GM18507 (cell line): ENCODE measurements around the gene TENT5C.

ENCODE experiments used
- DNase-seq: peaks from one replicate; pipeline ENCODE4 v3.0.0; 2011; ENCODE audit warnings: low read depth; ENCODE audit not compliant: insufficient read length; ENCODE audit errors: extremely low spot score
- FAIRE-seq: peaks from 2 replicates; lab custom pipeline; 2011; peaks lifted over from hg19 to GRCh38; lab: Jason Lieb, UNC

Gene TENT5C

DNA sequence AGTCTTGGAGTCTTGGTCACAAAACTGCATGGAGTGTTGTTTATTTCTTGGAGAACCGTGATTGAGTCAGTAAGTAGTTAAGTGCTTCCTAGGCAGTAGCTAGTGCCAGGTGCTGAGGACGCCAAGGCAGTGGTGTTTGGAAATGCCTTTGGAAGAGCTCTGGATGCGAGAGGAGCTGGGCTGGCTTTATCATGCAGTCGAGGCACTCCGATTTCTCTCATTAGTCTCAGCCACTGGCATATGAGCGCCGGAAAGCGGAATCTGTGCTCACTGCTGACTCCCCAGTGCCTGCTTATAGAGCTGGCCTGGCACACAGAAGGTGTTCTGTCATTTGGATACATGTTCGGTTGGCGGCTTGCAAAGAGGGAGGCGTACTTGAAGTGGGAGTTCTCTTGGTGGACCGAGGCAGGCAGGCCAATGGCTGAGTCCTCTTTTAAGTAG, 3.6 kb downstream of the TENT5C start:
- DNase-seq (no peak), FAIRE-seq (no peak)

DNA sequence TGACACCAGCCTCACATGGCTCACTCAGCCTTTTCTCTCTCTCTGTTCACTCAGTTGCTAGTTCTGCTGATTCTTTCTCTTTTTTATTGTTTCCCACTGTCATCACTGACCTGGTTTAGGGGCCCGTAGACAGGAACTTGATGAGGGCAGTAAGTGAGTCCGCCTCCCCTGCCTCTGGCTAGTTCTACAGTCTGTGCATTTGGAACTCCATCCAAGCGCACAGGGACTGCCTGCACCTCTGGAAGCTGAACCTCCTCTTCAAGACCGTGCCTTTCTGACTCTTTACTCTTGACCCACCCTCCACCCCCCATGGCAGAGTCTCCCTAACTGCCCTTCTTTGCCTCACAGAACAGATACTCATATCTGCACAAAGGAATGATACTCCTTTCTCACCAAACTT, 4.2 kb downstream of the TENT5C start:
- no peak for FAIRE-seq
- no peak for DNase-seq

DNA sequence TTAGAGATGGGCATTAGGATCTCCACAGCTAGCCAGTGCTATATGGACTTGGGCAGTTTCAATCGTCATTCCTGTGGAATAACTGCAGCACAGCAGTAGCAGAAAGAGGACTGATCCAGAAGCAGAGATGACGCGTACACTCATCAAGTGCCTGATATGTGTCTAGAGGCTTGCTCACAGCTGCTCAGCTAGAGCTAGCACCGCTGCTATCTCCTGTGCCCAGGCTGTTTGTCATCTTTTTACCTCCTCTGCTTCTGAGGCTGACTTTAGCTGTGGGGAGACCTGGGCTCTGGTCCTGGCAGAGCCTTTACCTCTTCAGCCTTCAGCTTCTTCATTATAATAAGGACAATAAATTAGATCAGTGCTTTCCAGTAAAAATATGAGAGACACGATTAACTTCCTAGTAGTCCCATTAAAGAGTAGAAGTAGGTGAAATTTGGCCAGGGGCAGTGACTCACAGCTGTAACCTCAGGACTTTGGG, 5.3 kb downstream of the TENT5C start:
- no peak for FAIRE-seq
- DNase-seq = no peak

DNA sequence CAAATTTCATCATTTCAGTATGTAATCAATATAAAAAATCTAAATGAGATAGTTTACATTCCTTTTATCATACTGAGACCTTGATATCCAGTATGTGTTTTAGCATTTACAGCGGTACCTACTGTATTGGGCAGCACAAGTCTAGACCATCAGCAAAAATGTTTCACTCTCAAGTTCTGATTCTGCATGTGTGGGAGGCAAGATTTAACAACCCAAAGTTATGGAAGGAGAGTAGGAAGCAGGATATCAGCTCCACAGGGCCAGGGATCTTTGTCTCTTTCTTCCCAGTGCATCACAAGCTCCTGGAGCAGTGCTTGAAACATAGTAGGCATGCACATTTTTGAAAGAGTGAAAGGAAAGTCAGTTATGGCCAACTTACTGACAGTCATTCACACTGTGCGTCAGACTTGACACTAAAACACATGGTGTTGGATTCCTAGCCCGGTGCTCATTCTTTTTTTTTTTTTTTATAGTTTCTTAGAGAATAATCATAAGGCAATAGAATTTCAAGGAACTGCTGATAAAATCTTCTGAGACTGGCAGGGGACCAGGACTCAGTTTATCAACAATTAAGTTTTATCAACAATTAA, 6.1 kb downstream of the TENT5C start:
- DNase-seq = no peak
- no peak for FAIRE-seq

DNA sequence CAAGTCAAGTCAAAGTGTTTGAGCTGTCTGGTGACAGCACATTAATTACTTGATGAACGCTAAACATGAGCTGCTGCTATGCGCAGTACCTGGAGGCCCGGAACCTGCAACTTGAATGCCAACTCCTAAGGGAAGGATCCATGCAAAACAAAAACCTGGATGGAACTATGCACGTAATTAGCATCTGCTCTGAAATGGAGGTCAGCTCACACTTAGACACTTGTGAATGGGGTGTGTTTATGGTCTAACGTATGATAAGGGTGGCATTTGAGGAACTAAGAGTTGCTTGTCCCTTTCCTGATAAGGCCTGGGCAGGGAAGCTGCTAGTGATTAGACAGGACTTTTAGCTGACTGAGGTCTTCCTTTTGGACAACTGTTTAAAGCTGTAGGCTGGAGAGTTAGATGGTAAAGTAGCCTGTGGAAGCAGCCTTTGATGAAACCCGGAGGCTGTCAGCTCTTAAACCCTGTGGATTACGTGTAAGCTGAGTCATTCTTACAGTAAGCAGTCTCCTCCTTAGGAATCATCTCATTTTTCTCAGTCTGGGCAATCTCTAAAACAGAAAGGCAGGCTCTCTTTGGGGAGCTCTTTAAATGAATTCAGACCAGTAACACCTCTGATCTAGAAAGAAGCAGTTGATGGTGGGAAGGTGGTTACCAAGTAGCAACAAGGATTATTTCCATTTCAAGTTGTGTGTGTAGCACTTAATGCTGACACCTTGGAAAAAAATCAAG, 6.8 kb downstream of the TENT5C start:
- no peak for DNase-seq
- FAIRE-seq = no peak

DNA sequence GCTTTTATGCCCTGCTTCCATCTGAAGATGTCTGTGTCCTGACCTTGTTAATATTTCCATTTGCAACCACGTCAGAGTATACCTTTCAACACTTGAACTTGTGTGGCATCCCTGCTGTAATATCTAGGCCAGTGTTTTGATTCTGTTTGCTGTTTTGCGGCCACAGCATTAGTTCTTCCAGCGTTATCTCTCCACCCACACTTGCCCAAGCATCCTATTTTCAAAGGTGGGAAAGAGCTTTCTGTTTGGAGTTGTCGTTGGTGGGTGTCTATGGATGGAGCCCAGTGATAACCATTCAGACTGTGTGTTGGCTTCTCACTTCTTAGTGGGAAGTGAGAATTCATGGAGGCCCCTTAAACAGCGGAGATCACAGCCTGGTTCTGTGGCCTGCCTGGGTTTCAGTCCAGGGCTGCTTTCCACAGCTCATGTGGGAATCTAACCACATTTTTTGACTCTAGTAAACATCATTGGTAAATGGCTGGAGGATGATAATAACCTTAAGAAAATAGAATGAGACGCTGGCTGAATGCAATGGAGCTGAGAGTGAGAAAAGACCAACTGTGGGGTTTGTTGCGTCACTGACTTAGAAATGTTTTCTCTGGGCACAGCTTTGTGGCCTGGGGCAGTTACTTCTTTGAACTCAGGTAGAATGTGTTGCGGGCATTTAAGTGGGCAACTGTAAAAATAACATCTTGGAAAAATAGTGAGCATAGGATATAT, 7.6 kb downstream of the TENT5C start:
- no peak for DNase-seq

DNA sequence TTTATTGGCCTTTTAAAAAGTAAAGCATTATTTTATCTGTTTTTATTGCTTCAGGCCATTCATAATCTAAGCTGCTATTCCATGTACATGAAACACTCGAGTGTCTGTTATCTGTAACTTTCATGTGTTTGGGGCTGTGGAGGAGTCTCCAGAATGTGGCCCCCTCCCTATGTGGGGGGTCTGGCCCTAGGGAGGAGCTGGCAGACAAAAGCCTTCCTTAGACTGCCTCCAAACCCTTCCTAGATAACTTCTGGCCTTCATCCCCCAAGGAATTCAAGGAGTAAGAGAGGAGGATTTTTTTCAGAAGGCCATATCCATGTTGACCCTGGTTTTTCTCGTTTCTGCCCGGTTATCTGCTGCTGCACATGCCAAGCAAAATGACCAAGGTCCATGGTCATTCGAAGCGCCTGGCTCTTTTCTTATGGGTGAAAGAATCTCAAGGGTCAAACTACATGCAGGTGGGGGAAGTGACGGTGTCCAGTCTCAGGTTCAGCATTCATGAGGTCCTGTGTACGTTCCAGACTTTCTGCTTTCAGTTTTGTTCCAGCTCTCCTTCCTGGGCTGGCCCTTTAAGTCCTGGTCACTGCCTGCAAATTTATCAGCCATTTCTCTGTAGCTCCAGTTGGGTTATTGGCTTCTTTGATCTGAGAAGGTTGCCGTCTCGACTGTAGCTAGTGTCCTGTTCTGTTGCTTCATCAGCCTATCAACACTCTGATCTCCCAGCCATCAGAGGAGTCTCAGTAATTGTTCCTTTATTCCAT, 8.3 kb downstream of the TENT5C start:
- FAIRE-seq = no peak
- DNase-seq = no peak

More for the DNA sequence above, 7.6 kb downstream of the TENT5C start:
- no peak for FAIRE-seq

DNA sequence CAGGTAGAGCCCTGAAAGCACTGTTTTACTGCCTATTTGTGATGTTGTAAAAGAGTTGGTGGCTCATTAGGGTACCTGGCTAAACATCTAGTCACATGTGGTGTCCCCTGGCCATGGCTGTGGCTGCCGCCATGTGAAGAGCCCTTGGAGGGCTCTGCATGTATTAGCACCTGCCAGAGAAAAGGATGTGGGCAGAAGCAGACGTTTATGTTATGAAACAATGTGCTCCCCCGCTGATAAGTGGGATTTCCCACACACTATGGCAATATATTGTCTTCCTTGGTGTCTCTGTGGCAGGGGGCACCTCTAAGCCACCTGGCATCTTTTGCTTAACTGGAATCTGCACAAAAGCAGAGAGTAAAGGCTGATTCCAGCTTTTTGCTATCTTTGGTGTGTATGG, 9.6 kb downstream of the TENT5C start:
- FAIRE-seq (no peak), DNase-seq (no peak)

DNA sequence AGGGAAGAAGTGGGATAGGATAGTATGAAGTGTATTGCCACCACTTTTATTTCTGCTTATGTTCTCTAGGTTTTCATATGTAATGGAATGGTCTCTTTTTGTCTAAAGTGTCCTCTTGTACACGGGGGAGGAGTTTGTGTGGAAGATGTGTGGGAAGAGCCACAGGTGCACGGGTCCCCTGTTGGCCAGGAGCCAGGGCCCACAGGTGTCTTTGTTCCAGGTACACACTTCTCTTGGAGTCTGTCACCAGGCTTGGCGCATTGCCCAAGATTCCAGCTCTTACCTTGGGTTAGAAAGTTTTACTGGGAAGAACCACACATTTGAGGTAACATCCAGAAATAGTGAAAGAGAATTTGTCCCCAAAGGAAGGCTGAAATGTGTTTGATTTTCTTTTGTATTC, 10.5 kb downstream of the TENT5C start:
- no peak for DNase-seq

DNA sequence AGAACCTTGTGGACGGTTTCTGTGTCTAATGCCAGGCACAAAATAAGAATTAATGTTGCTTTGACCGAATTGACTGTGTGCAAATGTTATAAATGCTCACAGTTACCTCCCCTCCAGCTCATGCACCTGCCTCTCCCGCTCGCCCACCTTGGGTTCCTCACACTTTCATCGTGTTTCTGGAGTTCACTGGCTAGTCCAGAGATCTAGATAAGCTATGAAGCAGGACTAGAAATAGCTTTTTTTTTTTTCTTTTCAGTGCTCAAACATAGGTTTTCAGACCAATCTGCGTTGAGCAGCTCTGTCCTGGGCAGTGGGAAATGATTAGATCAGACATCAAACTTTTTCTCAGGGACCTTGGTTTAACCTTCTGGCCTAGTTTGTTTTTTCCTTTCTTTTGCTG, 11.1 kb downstream of the TENT5C start:
- FAIRE-seq = no peak

More for the DNA sequence above, 10.5 kb downstream of the TENT5C start:
- no peak for FAIRE-seq

DNA sequence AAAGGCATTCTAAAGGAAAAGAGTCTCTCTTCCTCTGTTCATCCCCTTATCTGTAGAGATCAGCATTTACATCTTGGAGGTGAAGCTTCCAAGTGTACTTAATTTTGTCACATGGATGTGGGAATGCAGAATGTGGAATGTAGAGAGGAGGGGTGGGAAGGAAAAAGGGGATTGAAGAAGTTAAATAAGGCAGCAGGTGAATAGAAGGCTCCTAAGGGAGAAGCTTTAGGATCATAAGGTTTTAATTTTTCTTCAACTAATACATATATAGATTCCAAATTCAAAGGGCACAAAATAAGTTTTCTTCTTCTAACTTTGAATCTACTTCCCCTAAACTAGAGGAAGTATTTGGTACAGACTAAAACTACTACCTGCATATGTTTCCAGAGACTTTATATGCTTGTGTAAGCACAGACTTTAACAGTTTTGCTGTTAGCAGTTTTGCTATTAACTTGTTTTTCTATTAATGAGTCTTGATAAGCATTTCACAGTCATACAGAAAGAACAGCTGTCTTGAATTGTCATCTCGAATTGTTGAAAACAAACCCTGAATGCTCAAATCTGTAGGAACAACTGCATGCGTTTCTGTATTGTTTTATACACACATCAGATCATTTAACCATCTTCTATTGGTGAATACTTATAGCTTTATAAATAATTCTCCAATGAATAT, 12.7 kb downstream of the TENT5C start:
- FAIRE-seq (no peak), DNase-seq (no peak)

More for the DNA sequence above, 11.1 kb downstream of the TENT5C start:
- no peak for DNase-seq

DNA sequence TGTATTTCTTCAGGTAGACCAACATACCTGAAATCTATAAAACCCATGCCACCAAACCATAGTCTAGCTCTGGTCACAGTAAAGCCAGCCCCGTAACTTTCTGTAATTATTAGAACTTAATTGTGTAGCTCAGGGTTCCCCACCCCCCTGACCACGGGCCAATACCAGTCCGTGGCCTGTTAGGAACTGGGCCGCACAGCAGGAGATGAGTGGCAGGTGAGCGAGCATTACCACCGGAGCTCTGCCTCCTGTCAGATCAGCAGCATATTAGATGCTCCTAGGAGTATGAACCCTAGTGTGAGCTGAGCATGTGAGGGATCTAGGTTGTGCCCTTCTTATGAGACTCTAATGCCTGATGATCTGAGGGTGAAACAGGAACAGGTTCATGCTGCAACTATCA, 14.6 kb downstream of the TENT5C start:
- DNase-seq = no peak
- no peak for FAIRE-seq

DNA sequence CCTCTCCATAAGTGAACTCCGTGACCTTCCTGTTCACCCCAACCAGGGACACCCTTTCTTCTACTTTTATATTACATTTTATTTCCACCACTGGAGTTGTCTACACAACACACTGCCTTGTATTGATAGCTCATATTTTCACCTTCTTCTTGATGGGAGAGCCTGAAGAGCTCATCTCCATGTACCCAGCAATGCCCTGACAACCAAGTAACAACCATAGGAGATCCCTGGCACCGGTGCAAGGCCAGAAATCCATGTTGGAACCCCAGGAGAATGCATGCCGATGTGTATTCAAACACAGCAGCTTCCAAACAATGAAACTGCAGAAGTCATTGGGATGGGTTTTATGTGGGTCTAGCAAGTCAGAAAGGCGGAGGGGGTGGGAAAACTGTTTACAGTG, 15.5 kb downstream of the TENT5C start:
- FAIRE-seq (no peak), DNase-seq (no peak)

DNA sequence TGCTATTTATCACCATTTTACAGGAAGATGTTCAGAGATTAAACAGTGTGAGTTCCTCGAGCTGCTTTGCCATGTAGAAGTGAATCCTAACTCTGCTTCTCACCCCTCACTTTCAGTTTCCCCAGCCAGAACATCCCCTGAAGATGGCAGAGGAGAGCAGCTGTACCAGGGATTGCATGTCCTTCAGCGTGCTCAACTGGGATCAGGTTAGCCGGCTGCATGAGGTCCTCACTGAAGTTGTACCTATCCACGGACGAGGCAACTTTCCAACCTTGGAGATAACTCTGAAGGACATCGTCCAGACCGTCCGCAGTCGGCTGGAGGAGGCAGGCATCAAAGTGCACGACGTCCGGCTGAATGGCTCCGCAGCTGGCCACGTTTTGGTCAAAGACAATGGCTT, 16.9 kb downstream of the TENT5C start:
- DNase-seq (no peak), FAIRE-seq (no peak)

DNA sequence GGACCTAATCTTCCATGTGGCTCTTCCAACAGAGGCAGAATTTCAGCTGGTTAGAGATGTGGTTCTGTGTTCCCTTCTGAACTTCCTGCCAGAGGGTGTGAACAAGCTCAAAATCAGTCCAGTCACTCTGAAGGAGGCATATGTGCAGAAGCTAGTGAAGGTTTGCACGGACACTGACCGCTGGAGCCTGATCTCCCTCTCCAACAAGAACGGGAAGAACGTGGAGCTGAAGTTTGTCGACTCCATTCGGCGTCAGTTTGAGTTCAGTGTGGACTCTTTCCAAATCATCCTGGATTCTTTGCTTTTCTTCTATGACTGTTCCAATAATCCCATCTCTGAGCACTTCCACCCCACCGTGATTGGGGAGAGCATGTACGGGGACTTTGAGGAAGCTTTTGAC, 17.3 kb downstream of the TENT5C start:
- DNase-seq (no peak), FAIRE-seq (no peak)

DNA sequence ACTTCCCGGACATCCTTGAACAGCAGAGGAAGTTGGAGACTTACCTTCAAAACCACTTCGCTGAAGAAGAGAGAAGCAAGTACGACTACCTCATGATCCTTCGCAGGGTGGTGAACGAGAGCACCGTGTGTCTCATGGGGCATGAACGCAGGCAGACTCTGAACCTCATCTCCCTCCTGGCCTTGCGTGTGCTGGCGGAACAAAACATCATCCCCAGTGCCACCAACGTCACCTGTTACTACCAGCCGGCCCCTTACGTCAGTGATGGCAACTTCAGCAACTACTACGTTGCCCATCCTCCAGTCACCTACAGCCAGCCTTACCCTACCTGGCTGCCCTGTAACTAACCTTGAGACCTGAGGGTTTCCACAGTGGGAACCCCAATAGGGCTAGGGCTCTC, 17.9 kb downstream of the TENT5C start:
- FAIRE-seq (no peak), DNase-seq (no peak)

DNA sequence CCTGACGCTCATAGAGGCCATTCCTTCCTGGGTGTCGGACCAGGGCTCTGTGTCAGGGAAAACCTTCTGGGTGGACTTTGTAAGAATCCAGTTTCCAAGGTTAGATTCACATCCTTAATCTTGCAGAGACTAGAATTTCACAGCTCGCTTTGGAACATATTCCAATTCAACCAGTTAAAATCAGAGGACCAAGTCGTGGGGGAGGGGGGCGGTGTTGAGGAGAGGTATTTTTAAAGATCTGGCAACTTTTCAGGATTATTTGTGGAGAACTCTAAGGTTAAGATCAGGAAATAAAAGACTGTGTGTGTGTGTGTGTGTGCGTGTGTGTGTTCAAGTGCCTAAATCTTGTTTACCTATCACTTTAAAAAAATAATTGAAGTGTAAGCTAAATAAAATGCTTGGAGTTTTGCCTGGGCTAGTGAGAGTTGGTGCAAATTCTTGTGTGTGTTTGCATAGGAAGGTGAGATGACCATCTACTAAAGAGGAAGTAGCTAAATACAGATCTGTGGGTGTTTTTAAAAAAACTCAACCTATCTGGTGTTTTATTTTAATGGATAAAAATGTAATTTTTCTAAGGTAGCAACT, 21.8 kb downstream of the TENT5C start:
- FAIRE-seq (peak; percentile 5), DNase-seq (no peak)

DNA sequence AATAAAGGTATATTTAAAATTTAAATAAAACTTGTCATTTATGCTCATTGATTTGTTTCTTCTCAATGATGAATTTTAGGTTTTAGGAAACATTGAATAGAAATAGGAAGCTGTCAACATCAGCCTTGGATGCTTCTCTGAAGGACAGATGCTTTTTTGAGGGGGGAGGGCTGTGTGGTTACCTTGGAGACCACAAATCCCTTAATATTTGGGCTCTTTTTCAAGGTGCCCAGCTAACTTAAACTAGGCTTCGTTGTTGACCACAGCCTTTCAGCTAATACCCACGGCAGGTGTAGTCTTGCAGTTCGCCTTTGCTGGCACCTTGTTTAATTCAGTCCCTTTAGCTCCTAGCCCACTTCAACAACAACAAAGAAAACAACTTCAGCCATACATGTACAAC, 22.5 kb downstream of the TENT5C start:
- DNase-seq (no peak), FAIRE-seq (no peak)
